SK-N-SH (cell line): ENCODE results near the gene PER1. TPM values are rescaled to one million over a fixed set of nuclear protein-coding genes. Genes with fewer than 3 reads are reported as not detected.

Experiments used
- CTCF ChIP-seq: fragments of 200-600 bp; sonication (generic); IDR thresholded peaks from 2 replicates; pipeline ENCODE4 v1.6.1; 2017; ENCODE audit warnings: antibody characterized with exemption, mild to moderate bottlenecking, moderate library complexity
- FOXJ3 ChIP-seq: sonication (generic); formaldehyde crosslinking; IDR thresholded peaks from 2 replicates; pipeline ENCODE4 v1.5.1; 2020; ENCODE audit warnings: mild to moderate bottlenecking, missing genetic modification reagents
- JUND ChIP-seq: IDR thresholded peaks from 2 replicates; pipeline ENCODE4 v1.4.0; 2012
- NRF1 ChIP-seq: IDR thresholded peaks from 2 replicates; pipeline ENCODE4 v1.6.1; 2012; ENCODE audit warnings: low read depth, mild to moderate bottlenecking, low read length
- PBX3 ChIP-seq: IDR thresholded peaks from 2 replicates; pipeline ENCODE4; 2012
- POLR2AphosphoS5 ChIP-seq: IDR thresholded peaks from 2 replicates; pipeline ENCODE4 v1.6.1; 2012; ENCODE audit warnings: low read depth, low read length
- RAD21 ChIP-seq: IDR thresholded peaks from 2 replicates; pipeline ENCODE4 v1.6.1; 2012; ENCODE audit warnings: mild to moderate bottlenecking, low read length
- RCOR1 ChIP-seq: fragments of 150-350 bp; IDR thresholded peaks from 2 replicates; pipeline ENCODE4 v1.6.1; 2017; ENCODE audit warnings: antibody characterized with exemption, low read length
- REST ChIP-seq: IDR thresholded peaks from 2 replicates; pipeline ENCODE4 v1.6.1; 2012; ENCODE audit warnings: mild to moderate bottlenecking, low read depth, low read length, moderate library complexity
- RFX5 ChIP-seq: IDR thresholded peaks from 2 replicates; pipeline ENCODE4 v1.6.1; 2012; ENCODE audit warnings: mild to moderate bottlenecking, improper control_type of control experiment, low read length
- SIN3A ChIP-seq: IDR thresholded peaks from 2 replicates; pipeline ENCODE4 v1.6.1; 2012; ENCODE audit warnings: low read depth, mild to moderate bottlenecking, low read length, moderate library complexity, borderline replicate concordance
- SMC3 ChIP-seq: IDR thresholded peaks from 2 replicates; pipeline ENCODE4 v1.6.1; 2012; ENCODE audit warnings: low read depth, low read length, improper control_type of control experiment
- USF1 ChIP-seq: IDR thresholded peaks from 2 replicates; pipeline ENCODE4 v1.4.0; 2012; ENCODE audit warnings: low read depth, borderline replicate concordance
- ZBTB33 ChIP-seq: IDR thresholded peaks from 2 replicates; pipeline ENCODE4 v1.4.0; 2012; ENCODE audit warnings: low read depth, borderline replicate concordance
- polyA plus RNA-seq, 3 experiments: library from polyadenylated mRNA; depleted of rRNA; stranded (reverse); fragments of >200 nt; gene quantifications; 2 replicates each; pipeline ENCODE4 v1.2.3, GENCODE V29; 2012

PER1 gene
- polyA plus RNA-seq, 1 of the 3 experiments (the other 2 are of a cell fraction) = 56.8 TPM

GRCh38 chr17:8121681-8122421 lies 30.4 kb downstream of the PER1 start (continued):
- TF ChIP-seq PBX3 (no peak), RCOR1 (no peak), RAD21 (peak; percentile 65), SIN3A (no peak), POLR2AphosphoS5 (no peak), USF1 (no peak), SMC3 (peak; percentile 40; the same call in 1 of the 2 replicates), RFX5 (no peak), FOXJ3 (CRISPR knock-in tag) (no peak), REST (no peak), ZBTB33 (no peak), NRF1 (peak; percentile 41), JUND (no peak), CTCF (peak; percentile 60)
